ENCODE data around the gene FAT2.
"Not testable (repeated sequence)": the region's sequence is repeated elsewhere in the genome, so short reads cannot be mapped to it uniquely, and the experiment has no call there.

The FAT2 gene

DNA sequence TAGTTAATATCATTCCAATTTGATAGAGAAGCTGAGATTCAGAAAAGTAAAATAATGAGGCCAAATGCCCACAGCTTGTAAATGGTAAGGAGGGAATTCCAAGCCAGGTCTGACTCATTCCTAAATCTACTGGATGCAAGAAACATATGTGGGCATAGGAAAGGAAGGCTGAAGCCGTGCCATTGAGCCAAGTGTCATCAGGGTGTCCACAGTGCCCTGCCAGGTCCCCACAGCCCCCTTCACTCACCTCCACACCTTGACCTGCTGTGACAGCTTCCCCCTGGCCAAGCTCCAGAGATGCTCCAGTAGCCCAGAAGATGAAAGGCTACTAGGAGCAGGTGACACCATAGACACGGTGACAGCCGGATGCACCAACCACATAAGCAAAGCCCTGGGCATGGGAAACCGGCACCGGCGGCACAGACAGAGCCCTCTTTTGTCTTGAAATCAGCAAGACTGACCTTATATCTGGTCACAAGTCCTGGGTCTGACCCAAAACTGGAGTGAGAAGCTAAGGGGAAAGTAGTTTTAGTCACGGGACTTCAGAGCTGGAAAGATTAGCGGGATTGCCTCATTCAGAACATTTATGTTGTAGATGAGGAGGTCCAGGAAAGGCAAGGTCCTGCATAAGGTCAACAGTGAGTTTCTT is 20.1 kb upstream of the FAT2 start:
- DNase-seq (ENCODE audit: low read depth): no peak

DNA sequence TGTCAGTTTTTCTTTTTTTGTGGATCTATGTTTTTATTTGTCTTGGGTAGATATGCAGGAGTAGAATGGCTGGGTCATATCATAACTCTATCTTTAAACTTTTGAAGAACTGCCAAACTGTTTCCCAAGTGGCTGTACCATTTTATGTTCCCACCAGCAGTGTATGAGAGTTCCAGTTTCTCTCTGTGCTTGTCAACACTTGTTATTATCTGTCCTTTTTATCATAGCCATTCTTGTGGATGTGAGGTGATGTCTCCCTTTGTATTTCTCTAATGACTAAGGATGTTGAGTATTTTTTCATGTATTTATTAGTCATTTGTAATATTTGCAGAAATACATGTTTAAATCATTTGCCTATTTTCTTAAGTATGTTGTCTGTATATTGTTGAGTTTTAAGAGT is 17.4 kb upstream of the FAT2 start:
- DNase-seq (ENCODE audit: low read depth): no peak

DNA sequence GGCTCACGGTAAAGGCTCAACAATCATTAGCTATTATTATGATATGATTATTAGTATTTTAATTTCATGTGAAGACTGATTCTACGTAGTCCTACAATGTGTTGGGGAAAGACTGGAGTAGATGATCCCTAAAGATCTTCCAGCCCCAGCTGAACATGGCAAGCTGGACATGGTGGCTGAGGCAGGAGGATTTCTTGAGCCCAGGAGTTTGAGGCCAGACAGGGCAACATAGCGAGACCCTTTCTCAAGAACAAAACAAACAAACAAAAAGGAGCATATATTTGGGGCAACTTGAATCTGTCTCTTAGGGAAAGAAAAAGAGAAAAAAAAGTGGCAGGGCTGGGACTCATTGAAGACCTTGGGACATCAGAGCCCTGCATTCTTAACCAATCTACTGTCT is 16.2 kb upstream of the FAT2 start:
- DNase-seq (ENCODE audit: low read depth): no peak

DNA sequence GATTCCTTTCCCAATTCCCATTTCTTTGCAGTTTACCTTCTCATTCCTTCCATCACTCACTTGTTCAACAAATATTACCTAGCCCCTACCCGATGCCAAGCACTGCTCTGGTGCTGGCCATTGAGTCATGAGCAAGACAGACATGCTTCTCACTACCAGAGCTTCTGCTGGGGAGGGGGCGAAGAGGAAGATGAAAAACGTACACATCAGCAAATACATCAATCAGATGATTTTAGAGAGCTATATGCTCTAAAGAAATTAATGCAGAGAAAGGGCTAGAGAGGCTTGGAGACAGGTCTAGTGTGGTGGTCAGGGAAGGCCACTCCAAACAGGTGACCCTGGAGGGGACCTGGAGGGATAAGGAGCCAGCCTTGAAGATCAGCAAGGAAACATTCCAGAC is 14.4 kb upstream of the FAT2 start:
- no peak for DNase-seq (ENCODE audit: low read depth)

DNA sequence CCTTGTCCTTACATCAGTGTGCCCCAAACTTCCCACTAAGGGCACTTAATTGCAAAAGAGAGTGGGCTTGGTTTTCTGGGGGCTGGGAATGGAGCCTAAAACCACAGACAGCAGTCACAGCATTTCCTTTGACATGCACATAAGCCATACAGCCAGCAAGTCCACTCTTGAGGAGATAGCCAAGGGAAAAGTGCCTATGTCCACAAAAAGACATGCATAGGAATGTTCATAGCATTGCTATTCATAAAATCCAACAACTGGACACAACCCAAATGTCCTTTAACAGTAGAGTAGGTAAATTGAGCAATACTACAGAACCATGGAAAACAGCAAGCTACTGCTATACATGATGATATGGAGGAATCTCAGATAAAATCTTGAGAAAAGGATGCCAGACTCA is 11.7 kb upstream of the FAT2 start:
- no peak for DNase-seq (ENCODE audit: low read depth)

DNA sequence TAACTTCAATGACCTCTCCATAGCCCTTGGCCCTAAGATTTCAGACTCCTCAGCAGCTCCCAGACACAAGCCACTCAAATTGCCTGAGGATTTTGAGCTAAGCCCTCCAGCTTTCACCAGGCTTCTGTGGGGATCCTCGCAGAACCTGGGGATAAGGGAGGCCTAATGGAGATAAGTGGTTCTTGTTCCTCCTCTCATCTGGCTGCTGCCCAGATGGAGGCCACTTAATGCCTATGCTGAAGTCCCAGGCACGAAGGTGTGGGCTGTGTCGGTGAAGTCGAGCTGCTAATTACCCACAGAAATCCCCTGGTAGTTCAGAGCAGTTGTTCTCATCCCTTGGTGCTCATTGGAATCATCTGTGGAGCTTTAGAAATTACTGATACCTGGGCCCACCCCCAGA is 10.3 kb upstream of the FAT2 start:
- DNase-seq (ENCODE audit: low read depth): no peak

DNA sequence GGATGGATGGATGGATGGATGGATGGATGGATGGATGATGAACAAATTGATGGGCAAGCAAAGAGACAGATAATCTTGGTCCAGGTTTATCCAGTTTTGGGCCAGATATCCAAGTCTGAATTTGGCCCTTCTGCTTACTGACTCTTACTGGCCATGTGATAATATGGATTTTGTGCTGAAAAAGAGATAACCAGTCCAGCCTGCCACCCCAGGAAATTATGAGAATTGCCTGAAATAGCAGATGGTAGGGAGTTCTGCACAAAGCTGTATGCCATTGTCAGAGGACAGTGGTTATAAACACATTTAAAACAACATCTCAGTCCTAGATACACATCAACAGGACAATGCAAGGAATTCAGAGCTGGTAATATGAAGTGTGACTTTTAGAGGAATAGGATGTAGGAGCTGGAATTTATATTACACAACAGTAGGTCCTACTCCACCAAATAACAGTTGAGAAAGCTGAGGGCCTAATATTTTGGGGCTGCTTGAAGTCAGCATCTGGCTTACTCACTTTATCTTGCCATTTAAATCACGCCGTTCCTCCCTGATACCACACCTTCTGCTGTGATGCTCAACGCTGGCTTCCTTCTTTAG is 9.0 kb upstream of the FAT2 start:
- no peak for DNase-seq (ENCODE audit: low read depth)

DNA sequence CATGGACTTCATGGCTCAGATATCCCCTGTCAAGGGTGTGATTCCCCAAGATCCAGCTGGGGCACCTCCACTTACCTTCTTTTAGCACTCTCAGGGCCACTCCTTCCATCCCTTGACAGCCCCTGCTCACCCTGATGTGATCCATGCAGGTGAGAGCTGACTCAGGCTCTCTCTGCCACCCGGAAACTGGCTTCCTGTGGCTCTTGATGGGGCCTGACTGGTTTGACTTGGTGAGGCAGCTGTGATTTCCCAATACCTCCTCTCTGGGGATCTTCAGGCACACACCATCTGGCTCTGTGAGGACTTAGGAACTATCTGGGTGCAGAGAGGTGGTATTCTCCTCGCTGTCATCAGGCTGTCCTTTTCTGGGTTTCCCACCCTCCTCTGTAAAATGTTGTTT is 7.9 kb upstream of the FAT2 start:
- DNase-seq (ENCODE audit: low read depth): no peak

DNA sequence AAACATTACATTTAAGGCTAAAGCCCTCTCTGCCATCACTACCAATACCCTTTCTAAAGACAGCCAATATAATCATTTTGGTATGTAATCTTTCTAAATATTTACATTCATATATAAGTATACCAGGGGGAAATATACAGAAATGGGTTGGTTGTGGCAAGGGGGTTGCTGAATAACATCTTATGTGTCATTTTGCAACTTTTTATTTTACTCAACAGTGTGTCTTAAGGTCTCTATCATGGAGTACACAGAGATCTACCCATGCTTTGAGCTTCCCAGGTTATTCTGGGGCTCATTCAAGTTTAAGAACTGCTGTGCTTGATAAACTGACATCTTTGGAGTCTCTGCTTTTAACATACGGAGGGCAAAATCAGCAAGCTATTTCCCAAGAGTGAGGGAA is 7.4 kb upstream of the FAT2 start:
- no peak for DNase-seq (ENCODE audit: low read depth)

DNA sequence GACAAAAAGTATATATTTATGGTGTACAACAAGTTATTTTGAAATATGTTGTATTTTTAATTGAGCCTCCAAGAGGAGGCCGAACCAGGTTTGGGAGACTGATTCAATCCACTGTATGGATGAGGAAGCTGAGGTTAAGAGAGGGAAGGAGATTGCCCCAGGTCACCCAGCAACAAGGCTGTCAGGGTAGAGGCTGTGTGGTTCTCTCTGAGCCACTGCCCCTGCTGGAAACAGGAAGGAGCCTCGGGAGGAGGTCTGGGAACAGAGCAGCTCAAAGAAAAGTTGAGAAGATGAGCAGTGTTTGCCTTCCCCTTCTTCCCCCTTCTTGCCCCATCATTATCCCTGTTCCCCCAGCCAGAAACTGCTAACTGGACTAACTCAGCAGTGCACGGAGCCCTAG is 6.6 kb upstream of the FAT2 start:
- no peak for DNase-seq (ENCODE audit: low read depth)

DNA sequence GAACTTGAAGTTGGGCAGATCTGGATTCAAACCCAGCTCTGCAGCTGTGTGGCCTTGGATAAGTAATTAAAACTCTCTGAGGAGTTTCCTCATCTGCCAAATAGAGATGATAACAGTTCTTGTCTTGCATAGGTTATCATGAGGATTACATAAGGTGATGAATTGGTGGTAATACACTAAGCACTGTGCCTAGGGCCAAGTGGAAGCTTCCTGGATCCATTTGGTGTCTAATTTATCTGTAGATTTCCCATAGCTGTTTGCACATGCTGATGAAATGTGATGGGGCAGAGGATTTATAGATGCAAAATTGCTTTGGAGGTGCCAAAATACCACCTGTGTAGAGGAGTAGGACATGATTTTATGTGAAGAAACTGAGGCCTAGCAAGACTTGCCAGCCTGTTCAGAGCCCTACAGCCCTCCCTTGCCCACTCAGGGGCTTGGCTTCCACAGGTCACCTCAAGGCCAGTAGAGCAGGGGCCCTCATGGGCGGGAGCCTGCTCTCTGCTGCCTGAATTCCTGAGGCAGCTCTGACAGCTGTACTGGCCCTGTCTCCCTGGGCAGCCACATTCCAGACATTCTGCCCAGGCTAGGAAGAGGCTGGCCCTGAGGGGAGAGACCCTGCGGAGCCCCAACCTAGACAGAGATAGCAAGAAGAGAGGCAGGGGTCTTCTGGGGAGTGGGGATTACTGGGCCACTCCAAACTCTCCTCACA is 5.9 kb upstream of the FAT2 start:
- no peak for DNase-seq (ENCODE audit: low read depth)

DNA sequence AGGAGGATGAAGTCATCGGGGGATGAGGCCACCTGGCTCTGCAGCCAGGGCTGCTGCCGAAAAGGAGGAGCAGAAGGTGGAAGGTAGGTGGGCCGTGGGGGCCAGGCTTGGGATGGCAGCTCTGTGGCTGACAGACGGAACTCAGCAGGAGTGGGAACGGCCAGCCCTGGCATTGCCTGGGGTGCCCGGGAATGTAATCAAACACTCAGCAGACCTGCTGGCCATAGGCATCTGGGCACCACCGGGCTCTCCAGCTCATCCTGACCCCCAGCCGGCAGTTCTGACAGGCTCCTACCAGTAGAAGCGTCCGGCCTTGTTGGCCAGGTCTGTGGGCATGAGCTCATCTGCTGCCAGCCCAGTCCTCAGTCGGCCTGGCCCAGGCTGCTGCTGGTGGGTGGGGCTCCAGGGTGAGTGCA is 4.3 kb upstream of the FAT2 start:
- no peak for DNase-seq (ENCODE audit: low read depth)

DNA sequence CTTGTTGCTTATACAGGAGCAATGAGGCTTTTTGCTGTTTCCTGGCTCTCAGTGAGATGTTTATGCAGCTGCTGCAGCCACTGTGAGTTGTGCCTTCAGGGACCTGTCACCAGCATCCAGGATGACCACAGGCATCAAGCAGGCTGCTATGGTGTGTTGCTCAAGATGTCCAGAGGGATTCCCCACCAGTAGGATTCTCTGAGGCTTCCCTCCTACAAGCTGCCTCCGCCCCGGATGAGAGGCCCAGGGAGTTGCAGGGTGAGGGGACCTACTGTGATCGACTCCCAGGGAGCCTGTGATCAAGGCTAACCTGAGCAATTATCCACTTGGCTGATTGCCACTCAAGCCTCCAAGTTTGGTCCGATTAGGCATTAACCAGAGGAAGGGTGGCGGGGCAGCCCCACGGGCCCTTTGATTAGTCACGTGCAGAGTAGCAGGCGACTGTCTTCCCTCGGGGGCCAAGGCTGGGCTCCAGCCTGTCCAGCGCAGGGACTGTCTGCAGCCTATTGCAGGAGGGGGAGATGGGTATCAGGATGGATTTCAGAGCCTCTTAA is 1.8 kb upstream of the FAT2 start:
- no peak for DNase-seq (ENCODE audit: low read depth)

DNA sequence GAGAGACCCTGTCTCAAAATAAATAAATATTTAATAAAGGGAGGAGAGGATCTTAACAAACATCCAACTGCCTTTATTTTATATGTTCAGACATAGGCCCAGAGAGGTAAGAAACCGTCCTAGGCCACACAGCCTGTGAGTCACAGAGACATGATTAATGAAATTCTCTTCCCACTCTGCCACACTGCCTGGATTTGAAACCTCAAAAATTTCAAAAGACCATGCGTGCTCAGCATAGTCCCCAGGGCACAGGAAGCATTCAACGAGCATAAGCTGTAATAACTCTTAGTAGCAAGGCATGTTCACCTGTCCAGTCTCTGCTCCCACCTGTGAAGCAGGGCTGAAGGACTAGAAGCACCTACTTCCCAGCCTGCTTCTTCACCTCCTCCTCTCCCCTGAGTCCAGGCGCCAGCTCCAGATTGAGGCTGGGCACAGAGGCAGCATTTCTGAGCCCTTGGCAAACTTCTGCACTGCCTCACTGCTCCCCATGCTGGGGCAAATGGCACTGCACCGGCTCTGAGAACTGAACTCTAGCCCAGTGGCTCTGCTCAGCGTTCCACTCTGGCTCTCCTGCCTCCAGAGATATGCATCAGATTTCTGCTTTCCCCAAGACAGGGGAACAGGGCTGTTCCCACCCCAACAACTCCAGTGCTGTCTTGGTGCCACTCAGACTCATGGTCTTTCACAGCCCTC is 1.1 kb downstream of the FAT2 start:
- DNase-seq (ENCODE audit: low read depth): no peak

DNA sequence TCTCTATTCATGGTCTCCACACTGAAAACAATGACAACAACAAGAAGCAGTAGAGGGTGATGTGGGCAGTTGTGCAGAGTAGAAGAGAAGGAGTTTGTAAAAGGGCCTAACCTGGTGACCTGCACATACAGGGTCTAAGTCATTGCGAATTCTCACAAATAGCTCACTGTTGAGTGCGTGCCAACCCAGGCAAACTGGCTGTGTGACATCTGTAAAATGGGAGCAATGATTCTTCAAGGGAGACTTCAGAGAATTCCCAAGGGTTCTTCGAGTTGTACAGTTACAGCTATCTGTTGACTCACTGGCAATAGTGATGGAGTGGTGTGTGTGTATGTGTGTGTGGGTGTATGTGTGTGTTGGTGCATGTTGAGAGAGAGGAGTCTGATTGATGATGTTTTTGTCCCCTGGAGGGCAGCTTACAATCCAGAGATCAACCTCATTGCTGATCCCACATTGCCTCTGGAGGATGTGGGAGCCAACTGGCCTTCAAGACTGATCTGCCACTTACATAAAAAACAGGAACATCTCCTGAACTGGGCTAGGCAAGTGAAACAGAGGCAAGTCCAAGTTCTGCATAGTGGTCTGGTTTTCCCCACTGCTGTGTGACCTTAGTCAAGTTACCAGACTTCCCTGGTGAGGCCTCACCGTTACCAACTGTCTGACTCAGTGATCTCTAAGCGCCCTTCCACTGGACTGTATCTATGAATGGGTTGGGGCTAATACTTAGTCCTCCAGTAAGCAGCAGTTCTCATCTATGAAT is 3.2 kb downstream of the FAT2 start:
- DNase-seq (ENCODE audit: low read depth): no peak

DNA sequence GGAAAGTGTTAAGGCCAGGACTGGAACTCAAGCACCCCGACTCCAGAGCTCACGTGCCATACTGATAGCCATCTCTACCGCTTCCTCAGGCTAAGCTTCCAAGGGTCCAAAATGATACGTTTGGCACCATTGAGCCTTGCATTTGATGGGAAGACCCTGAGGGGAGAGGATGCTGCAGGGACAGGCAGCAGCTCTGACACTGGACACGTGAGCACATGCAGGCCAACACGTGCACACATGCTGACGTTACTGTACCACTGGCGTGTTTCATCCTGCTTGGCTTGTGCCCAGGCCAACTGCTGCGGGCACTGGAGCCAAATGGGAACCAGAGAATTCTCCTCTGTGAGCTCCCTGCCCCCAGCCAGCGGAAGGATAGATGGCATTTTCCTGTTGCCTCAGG is 5.2 kb downstream of the FAT2 start:
- peak; percentile 22 for DNase-seq (ENCODE audit: low read depth)

DNA sequence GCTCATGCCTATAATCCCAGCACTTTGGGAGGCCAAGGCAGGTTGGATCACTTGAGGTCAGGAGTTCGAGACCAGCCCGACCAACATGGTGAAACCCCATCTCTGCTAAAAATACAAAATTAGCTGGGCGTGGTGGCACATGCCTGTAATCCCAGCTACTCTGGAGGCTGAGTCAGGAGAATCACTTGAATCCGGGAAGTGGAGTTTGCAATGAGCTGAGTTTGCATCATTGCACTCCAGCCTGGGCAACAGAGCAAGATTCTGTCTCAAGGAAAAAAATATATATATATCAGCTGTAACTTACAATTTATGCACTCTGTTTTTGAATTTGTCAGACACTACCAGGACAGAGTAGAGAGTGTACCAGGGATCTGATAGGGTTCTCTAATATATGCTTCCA is 5.8 kb downstream of the FAT2 start:
- DNase-seq (ENCODE audit: low read depth): not testable (repeated sequence)

DNA sequence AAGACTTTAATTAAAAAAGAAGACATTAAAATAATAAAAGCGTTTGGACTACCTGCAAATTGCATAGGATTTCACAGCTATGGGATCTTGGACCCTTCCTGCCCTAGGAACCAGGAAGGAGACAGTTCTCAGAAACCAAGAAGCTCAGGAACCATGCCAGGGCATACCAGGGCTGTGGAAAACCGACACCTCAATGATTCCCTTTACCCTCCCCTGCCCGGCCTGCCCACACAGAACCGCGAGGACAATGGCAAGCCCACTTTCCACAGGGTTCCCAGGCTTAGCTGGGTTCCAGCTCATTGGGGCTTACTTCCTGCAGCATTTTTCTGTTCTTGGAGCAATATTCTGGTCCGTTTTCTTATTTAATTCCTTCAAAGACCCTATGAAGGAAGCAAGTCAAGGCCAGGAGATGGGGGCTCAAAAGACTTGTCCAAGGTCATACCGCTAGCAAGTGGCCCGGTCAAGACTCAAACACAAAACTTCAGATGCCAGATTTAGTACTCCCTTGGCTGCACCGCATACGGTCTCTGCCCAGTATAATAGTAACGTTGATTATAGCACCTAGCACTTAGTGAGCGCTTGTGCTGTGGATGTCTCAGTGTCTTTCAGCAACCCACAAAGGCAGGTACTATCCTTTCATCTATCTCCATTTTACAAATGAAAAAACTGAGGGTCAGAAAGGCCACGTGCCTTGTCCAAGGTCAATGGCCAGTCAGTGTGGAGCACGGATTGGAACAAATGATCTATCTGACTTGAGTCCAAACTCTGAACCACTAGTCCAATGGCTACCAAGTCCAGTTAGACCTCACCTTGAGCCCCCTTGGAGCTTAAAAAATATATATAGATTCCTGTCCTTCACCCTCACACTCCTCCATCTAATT is 6.8 kb downstream of the FAT2 start:
- no peak for DNase-seq (ENCODE audit: low read depth)

DNA sequence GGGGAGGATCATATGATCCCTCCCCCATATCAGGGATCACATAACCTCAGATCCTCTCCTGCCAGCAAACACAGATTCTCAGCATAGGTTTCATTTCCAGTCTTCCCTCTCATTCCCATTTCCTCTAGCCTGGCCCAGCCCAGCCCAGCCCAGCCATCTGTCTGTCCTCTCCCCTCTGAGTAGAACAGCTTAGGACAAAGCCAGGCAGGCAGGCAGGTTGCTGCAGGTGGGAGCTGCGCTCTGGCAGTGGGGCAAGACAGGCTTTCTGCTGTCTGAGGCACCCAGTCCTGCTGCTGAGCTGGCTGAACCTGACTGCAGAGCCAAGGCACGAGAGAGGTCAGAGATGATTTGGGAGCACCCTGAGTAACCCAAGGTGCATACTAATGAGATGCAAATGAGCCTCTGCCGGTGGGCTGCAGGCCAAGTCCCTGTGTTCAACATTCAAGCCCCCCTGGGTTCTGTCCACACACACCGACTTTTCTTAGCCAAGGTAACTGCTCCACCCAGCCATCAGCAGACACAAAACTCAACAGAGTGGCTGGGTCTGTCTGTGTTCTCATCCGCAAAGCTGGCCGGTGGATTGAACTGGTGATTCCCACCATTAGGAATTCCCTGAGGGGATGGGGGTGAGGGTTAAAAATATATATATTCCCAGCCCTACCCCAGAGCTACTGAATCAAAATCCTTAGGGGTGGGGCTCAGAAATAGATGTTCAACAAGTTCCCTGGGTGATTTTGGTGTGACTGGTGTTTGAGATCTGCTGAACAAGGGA is 9.1 kb downstream of the FAT2 start:
- DNase-seq (ENCODE audit: low read depth): no peak

DNA sequence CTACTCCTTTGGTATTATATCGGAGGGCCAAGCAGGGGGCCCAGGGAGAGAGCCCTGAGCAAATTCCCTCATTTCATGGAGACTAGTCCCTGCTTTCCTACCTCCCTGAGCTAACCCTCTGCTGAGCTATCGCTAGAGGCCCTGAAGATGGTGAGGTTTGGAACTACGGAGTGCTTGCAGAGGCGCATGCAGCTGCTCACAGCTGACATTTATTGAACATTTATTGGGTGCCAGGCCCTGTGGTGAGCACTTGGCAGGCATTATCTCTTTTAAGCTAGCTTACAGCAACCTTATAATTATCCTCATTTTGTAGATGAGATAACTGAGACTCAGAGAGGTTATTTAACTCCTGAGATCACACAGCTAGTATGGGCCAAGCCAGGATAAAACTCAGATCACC is 9.8 kb downstream of the FAT2 start:
- no peak for DNase-seq (ENCODE audit: low read depth)
